Heart right ventricle (tissue), 16 donors: Measurements from ENCODE around the gene SDHC. TPM values are rescaled to one million over a fixed set of nuclear protein-coding genes. Genes with fewer than 3 reads are reported as not detected.

Source experiments
- ATAC-seq, 8 donors: fragments of 200-7000 bp; cut with Tn5 transposase; one replicate each; pipeline ENCODE4 v1.9.1; 2020; ENCODE audit warnings: mild to moderate bottlenecking in 8 of 8, moderate library complexity in 8 of 8, moderate number of reproducible peaks in 1 of 8
- DNase-seq, 2 donors: peaks; one replicate each; pipeline ENCODE4 v3.0.0-alpha.2; 2020
- H3K27ac ChIP-seq, 10 donors: fragments of 200-600 bp; sonication (generic) in 2 of 10; one replicate each; pipeline versions ENCODE4 v1.5.0 to v1.8.0; 2020 to 2022; ENCODE audit warnings: mild to moderate bottlenecking in 3 of 10
- H3K27me3 ChIP-seq, 7 donors: fragments of 200-600 bp; one replicate each; pipeline ENCODE4 v1.8.0; 2021 to 2022; ENCODE audit warnings: mild to moderate bottlenecking in 2 of 7
- H3K36me3 ChIP-seq, 9 donors: fragments of 200-600 bp; sonication (generic) in 1 of 9; one replicate each; pipeline versions ENCODE4 v1.5.0 to v1.8.0; 2020 to 2022; ENCODE audit warnings: mild to moderate bottlenecking in 2 of 9
- H3K4me1 ChIP-seq, 9 donors: fragments of 200-600 bp; sonication (generic) in 1 of 9; one replicate each; pipeline versions ENCODE4 v1.5.0 to v1.8.0; 2020 to 2022; ENCODE audit warnings: mild to moderate bottlenecking in 4 of 9
- H3K4me3 ChIP-seq, 10 donors: fragments of 200-600 bp; sonication (generic) in 2 of 10; one replicate each; pipeline versions ENCODE4 v1.5.0 to v1.8.0; 2020 to 2022; ENCODE audit warnings: mild to moderate bottlenecking in 7 of 10, moderate library complexity in 2 of 10
- H3K9me3 ChIP-seq, 11 donors: fragments of 200-600 bp in 10 of 11; sonication (generic) in 2 of 11; one replicate each; pipeline versions ENCODE4 v1.5.0 to v1.8.0; 2013 to 2022; ENCODE audit warnings: mild to moderate bottlenecking in 2 of 11, control low read depth in 1 of 11, moderate library complexity in 1 of 11
- CTCF ChIP-seq, 9 donors: fragments of 200-600 bp; sonication (generic) in 2 of 9; IDR thresholded peaks; one replicate each; pipeline versions ENCODE4 v1.5.0 to v1.8.0; 2021 to 2022; ENCODE audit warnings: antibody characterized with exemption in 9 of 9, mild to moderate bottlenecking in 5 of 9, moderate library complexity in 1 of 9
- WGBS, 2 donors: extraction: QIAGEN DNeasy Blood & Tissue Kit; methylation state at CpG; one replicate each; pipeline ENCODE4 v1.1.7; 2013; ENCODE audit warnings: inconsistent platforms in 1 of 2; 5-methylcytosine and 5-hydroxymethylcytosine counted together
- intact Hi-C, 10 donors: fragments of 100-400 bp; cut with DNase I; formaldehyde crosslinking; loops; one replicate each; pipeline versions ENCODE4 v1.11.1 to v1.14.2; 2022
- polyA plus RNA-seq, 2 donors: library from polyadenylated mRNA; stranded (reverse); fragments of 200-250 nt; gene quantifications; one replicate each; pipeline ENCODE4 v1.2.3, GENCODE V29; 2013
- total RNA-seq, 10 donors: library from RNA; stranded (reverse); fragmentation: NEBNext Ultra II Directional in 3 of 10; extraction: Animal tissue kit (Norgen Biotek cat#: 25700) in 3 of 10; gene quantifications; one replicate each; pipeline versions ENCODE4 v1.2.1 to v1.2.4, GENCODE V29; 2021 to 2023
- donor health status: Arrhythmogenic right ventricular cardiomyopathy.
- donor health status: ischemic (EF 13 %, LVEDD 7.1; RV severe dilation, severe dysfunction).
- donor health status: healthy with polysubstance abuse.
- donor health status: DM: no; HTN: yes; CAD: no.
- donor health status: DM: no; HTN: no; CAD: no.
- donor health status: ischemic (EF 25% LVEDD 6.9; RV normal size, moderate dysfunction).
- donor health status: ischemic (EF 25% LVEDD 5.7; RV mildly dilated, moderate dysfunction).
- donor health status: healthy.
- donor health status: DM: yes; HTN: yes; CAD: no.
- donor health status: Ischemic cardiomyopathy.
- donor health status: ischemic (EF 35%, LVEDD 5.7; RV mildly dilated, moderate dysfunction).
- donor health status: nonischemic (EF 11% LVEDD 7.7; RV severe dilation, severe dysfunction).
- donor health status: DM: yes; HTN: yes; CAD: no.
- donor health status: PGD.
- donor health status: ischemic (EF 29% LVEDD 5.4; RV normal size, mild dysfunction).
- donor health status: nonischemic (EF 23%, LVEDD 6.1; RV moderate dilation, normal function).

SDHC gene
- total and polyA plus RNA-seq, 12 donors = 18.1 to 459 (median 397) TPM

GRCh38 chr1:161357073-161357472 lies 42.9 kb downstream of the SDHC start:
- H3K36me3 ChIP-seq = peaks cover 0 to 70% (median 0%) of the 10 kb centered on the region in 9 donors
- H3K4me1 ChIP-seq = peaks cover 0 to 21% (median 9%) of the 10 kb centered on the region in 9 donors

GRCh38 chr1:161359291-161359690 lies 45.1 kb downstream of the SDHC start:
- Histone ChIP-seq H3K36me3 (peaks cover 0 to 69% (median 0%) of the 10 kb centered on the region in 9 donors), H3K27me3 (no peaks in the 10 kb centered on the region), H3K4me3 (no peak overlapping the region), H3K4me1 (peaks cover 0 to 17% (median 9%) of the 10 kb centered on the region in 9 donors), H3K27ac (peak overlapping the region in 2 of 10 donors; percentile 32 to 72), H3K9me3 (no peaks in the 10 kb centered on the region)
- ATAC-seq (peak in 7 of 8 donors; percentile 55 to 81 (median 70)), DNase-seq (no peak)
- intact Hi-C loops = no loop called here
- no peak for TF ChIP-seq CTCF (IDR thresholded peaks at IDR 0.05)

More at GRCh38 chr1:161357073-161357472, 42.9 kb downstream of the SDHC start:
- Histone ChIP-seq H3K27ac (no peak overlapping the region), H3K27me3 (no peaks in the 10 kb centered on the region), H3K4me3 (no peak overlapping the region), H3K9me3 (no peaks in the 10 kb centered on the region)
- ATAC-seq = no peak
- DNase-seq = no peak
- intact Hi-C loops = no loop called here
- WGBS, 2 donors = 96 to 97% methylated on average over 8 of the region's 8 CpGs
- TF ChIP-seq CTCF (IDR thresholded peaks at IDR 0.05) = no peak

- ATAC-seq = no peak
- Histone ChIP-seq H3K27me3 (no peaks in the 10 kb centered on the region), H3K4me1 (peaks cover 0 to 22% (median 11%) of the 10 kb centered on the region in 9 donors), H3K36me3 (peaks cover 0 to 55% (median 0%) of the 10 kb centered on the region in 9 donors), H3K9me3 (no peaks in the 10 kb centered on the region), H3K27ac (no peak overlapping the region), H3K4me3 (no peak overlapping the region)
- intact Hi-C loops = no loop called here
- no peak for TF ChIP-seq CTCF (IDR thresholded peaks at IDR 0.05)
- no peak for DNase-seq
These were observed 50.2 kb downstream of the SDHC start for GRCh38 chr1:161364332-161364731.

- ATAC-seq = no peak
- Histone ChIP-seq H3K4me1 (peaks cover 0 to 14% (median 7%) of the 10 kb centered on the region in 9 donors), H3K27ac (no peak overlapping the region), H3K36me3 (peaks cover 0 to 55% (median 0%) of the 10 kb centered on the region in 9 donors), H3K9me3 (no peaks in the 10 kb centered on the region), H3K4me3 (no peak overlapping the region), H3K27me3 (no peaks in the 10 kb centered on the region)
- intact Hi-C loops = loop anchor here in 4 of 10 donors (5.0 kb wide), 2 partner anchors 58 to 138 kb away; partner anchors contain the start of genes TOMM40L (in 3 of the 4) and MPZ (in 1 of the 4)
- no peak for DNase-seq
- TF ChIP-seq CTCF (IDR thresholded peaks at IDR 0.05) = no peak
These were observed 51.0 kb downstream of the SDHC start for GRCh38 chr1:161365207-161365606.
